ENCODE data around the gene CHST11.

The CHST11 gene

GRCh38 chr12:104436790-104437189 is 20.0 kb upstream of the CHST11 start:
- no peak overlapping the region for H3K4me3 ChIP-seq (ENCODE audit: low read depth, low read length)
- no peak for DNase-seq (ENCODE audit: low read depth, low spot score)
- TF ChIP-seq CTCF (IDR thresholded peaks at IDR 0.05; ENCODE audit: low read depth, low read length), result no peak
- in situ Hi-C loops (cut with HindIII; ENCODE audit: low sequenced_read_pairs), result no loop called here

GRCh38 chr12:104438134-104438533 is 18.6 kb upstream of the CHST11 start:
- H3K4me3 ChIP-seq (ENCODE audit: low read depth, low read length), result no peak overlapping the region
- no peak for TF ChIP-seq CTCF (IDR thresholded peaks at IDR 0.05; ENCODE audit: low read depth, low read length)
- DNase-seq (ENCODE audit: low read depth, low spot score), result no peak
- in situ Hi-C loops (cut with HindIII; ENCODE audit: low sequenced_read_pairs), result no loop called here

GRCh38 chr12:104439137-104439536 is 17.6 kb upstream of the CHST11 start:
- in situ Hi-C loops (cut with HindIII; ENCODE audit: low sequenced_read_pairs), result no loop called here
- TF ChIP-seq CTCF (IDR thresholded peaks at IDR 0.05; ENCODE audit: low read depth, low read length), result no peak
- no peak overlapping the region for H3K4me3 ChIP-seq (ENCODE audit: low read depth, low read length)

GRCh38 chr12:104443008-104443407 is 13.7 kb upstream of the CHST11 start:
- no peak overlapping the region for H3K4me3 ChIP-seq (ENCODE audit: low read depth, low read length)
- in situ Hi-C loops (cut with HindIII; ENCODE audit: low sequenced_read_pairs), result no loop called here
- TF ChIP-seq CTCF (IDR thresholded peaks at IDR 0.05; ENCODE audit: low read depth, low read length), result no peak
- no peak for DNase-seq (ENCODE audit: low read depth, low spot score)

More at GRCh38 chr12:104439137-104439536, 17.6 kb upstream of the CHST11 start:
- DNase-seq (ENCODE audit: low read depth, low spot score), result no peak

GRCh38 chr12:104446646-104447421 is 9.9 kb upstream of the CHST11 start:
- in situ Hi-C loops (cut with HindIII; ENCODE audit: low sequenced_read_pairs), result no loop called here

GRCh38 chr12:104448031-104448430 is 8.7 kb upstream of the CHST11 start:
- no peak overlapping the region for H3K4me3 ChIP-seq (ENCODE audit: low read depth, low read length)
- TF ChIP-seq CTCF (IDR thresholded peaks at IDR 0.05; ENCODE audit: low read depth, low read length), result no peak
- in situ Hi-C loops (cut with HindIII; ENCODE audit: low sequenced_read_pairs), result no loop called here
- no peak for DNase-seq (ENCODE audit: low read depth, low spot score)

More at GRCh38 chr12:104446646-104447421, 9.9 kb upstream of the CHST11 start:
- DNase-seq (ENCODE audit: low read depth, low spot score), result no peak
- TF ChIP-seq CTCF (IDR thresholded peaks at IDR 0.05; ENCODE audit: low read depth, low read length), result no peak
- H3K4me3 ChIP-seq (ENCODE audit: low read depth, low read length), result no peak overlapping the region

Measured in astrocyte of the spinal cord (primary cell).